ENCODE data around the gene KIF1B. TPM values are rescaled to one million over a fixed set of nuclear protein-coding genes. Genes with fewer than 3 reads are reported as not detected.

KIF1B gene
- total RNA-seq, 2 experiments from 2014 or later = 12.3 to 13.5 TPM

GRCh38 chr1:10388387-10388715 is 178.0 kb downstream of the KIF1B start:
- no peaks in the 10 kb centered on the region for H3K9me3 Mint-ChIP-seq (ENCODE audit: low read depth)
- intact Hi-C loops (cut with DNase I, micrococcal nuclease) = no loop called here
- H3K27ac Mint-ChIP-seq = no peak overlapping the region
- H3K27me3 Mint-ChIP-seq = no peaks in the 10 kb centered on the region
- H3K4me3 Mint-ChIP-seq = no peak overlapping the region
- H3K36me3 Mint-ChIP-seq (ENCODE audit: low read depth) = no peaks in the 10 kb centered on the region
- CTCF ChIA-PET = interaction anchor here (0.6 to 1.1 kb wide), 4 partner anchors 11 to 107 kb away, joined by 3 read pairs; no protein-coding TSS in a partner anchor
- ATAC-seq (no peak), DNase-seq (no peak)
- peaks cover 6% of the 10 kb centered on the region for H3K4me1 Mint-ChIP-seq
- POLR2A ChIA-PET = no interaction called here

- H3K36me3 Mint-ChIP-seq (ENCODE audit: low read depth) = no peaks in the 10 kb centered on the region
- H3K27me3 Mint-ChIP-seq = no peaks in the 10 kb centered on the region
- peaks cover 3% of the 10 kb centered on the region for H3K9me3 Mint-ChIP-seq (ENCODE audit: low read depth)
- ChIA-PET CTCF (no interaction called here), POLR2A (no interaction called here)
- DNase-seq = no peak
- ATAC-seq = no peak
- H3K4me3 Mint-ChIP-seq = no peak overlapping the region
- intact Hi-C loops (cut with DNase I, micrococcal nuclease) = no loop called here
- peaks cover 6% of the 10 kb centered on the region for H3K4me1 Mint-ChIP-seq
- no peak overlapping the region for H3K27ac Mint-ChIP-seq
These were observed 179.1 kb downstream of the KIF1B start for GRCh38 chr1:10389271-10389973.

GRCh38 chr1:10396870-10397269 is 186.5 kb downstream of the KIF1B start:
- Mint-ChIP-seq H3K27ac (no peak overlapping the region), H3K36me3 (ENCODE audit: low read depth) (peaks cover 10% of the 10 kb centered on the region), H3K4me3 (no peak overlapping the region), H3K4me1 (peaks cover 22% of the 10 kb centered on the region), H3K9me3 (ENCODE audit: low read depth) (peaks cover 3% of the 10 kb centered on the region), H3K27me3 (no peaks in the 10 kb centered on the region)
- intact Hi-C loops (cut with DNase I, micrococcal nuclease) = loop anchor here (5.0 to 10.0 kb wide), 2 partner anchors 78 to 295 kb away; partner anchors contain the start of genes DFFA (in 1 of the 2) and PEX14 (in 1 of the 2)
- CTCF ChIA-PET = no interaction called here
- no peak for DNase-seq
- ATAC-seq = no peak
- POLR2A ChIA-PET = no interaction called here

GRCh38 chr1:10398278-10398733 is 187.9 kb downstream of the KIF1B start:
- DNase-seq (no peak), ATAC-seq (no peak)
- Mint-ChIP-seq H3K9me3 (ENCODE audit: low read depth) (peaks cover 3% of the 10 kb centered on the region), H3K27ac (peak overlapping the region; percentile 64), H3K4me1 (peaks cover 28% of the 10 kb centered on the region), H3K36me3 (ENCODE audit: low read depth) (peaks cover 18% of the 10 kb centered on the region), H3K27me3 (no peaks in the 10 kb centered on the region), H3K4me3 (peak overlapping the region; percentile 86)
- ChIA-PET CTCF (interaction anchor here (0.8 to 1.4 kb wide), 4 partner anchors 11 to 365 kb away, joined by 3 to 7 read pairs (median 5); no protein-coding TSS in a partner anchor), POLR2A (no interaction called here)
- intact Hi-C loops (cut with DNase I, micrococcal nuclease) = loop anchor here (1.0 to 10.0 kb wide), 9 partner anchors 30 to 576 kb away; partner anchors contain the start of genes PEX14 (in 2 of the 2), CENPS (in 1 of the 2), CLSTN1 (in 1 of the 2) and CTNNBIP1 (in 1 of the 2)

GRCh38 chr1:10398734-10399443 is 188.5 kb downstream of the KIF1B start, which contains the start of gene PGD:
Gene PGD (plus strand): TSS chr1:10399064. CDS start chr1:10399118, 54 bp downstream.
- H3K4me1 Mint-ChIP-seq = peaks cover 31% of the 10 kb centered on the region
- ChIA-PET CTCF (interaction anchor here (0.8 to 1.8 kb wide), 6 partner anchors 10 to 366 kb away, joined by 3 to 7 read pairs (median 5); no protein-coding TSS in a partner anchor), POLR2A (interaction anchor here (0.6 kb wide), 1 partner anchor 147 kb away, joined by 3 read pairs; no protein-coding TSS in a partner anchor)
- H3K27ac Mint-ChIP-seq = peak within 1 kb of the TSS; percentile 78
- intact Hi-C loops (cut with DNase I, micrococcal nuclease) = loop anchor here (1.0 to 10.0 kb wide), 11 partner anchors 30 to 860 kb away; partner anchors contain the start of genes PEX14 (in 2 of the 2), CENPS (in 1 of the 2), CLSTN1 (in 1 of the 2) and CTNNBIP1 (in 1 of the 2)
- ATAC-seq = peak; percentile 97
- peak; percentile 99 for DNase-seq
- H3K4me3 Mint-ChIP-seq = peak within 1 kb of the TSS; percentile 86
- H3K9me3 Mint-ChIP-seq (ENCODE audit: low read depth) = peaks cover 3% of the 10 kb centered on the region
- H3K27me3 Mint-ChIP-seq = no peaks in the 10 kb centered on the region
- H3K36me3 Mint-ChIP-seq (ENCODE audit: low read depth) = peaks cover 24% of the 10 kb centered on the region

GRCh38 chr1:10399444-10399941 is 189.1 kb downstream of the KIF1B start:
- DNase-seq (peak; percentile 37), ATAC-seq (no peak)
- intact Hi-C loops (cut with DNase I, micrococcal nuclease) = loop anchor here (1.0 to 10.0 kb wide), 6 partner anchors 29 to 860 kb away; partner anchors contain the start of genes CLSTN1 (in 1 of the 2), DFFA (in 1 of the 2), KIF1B (in 1 of the 2) and PEX14 (in 1 of the 2)
- ChIA-PET POLR2A (interaction anchor here (0.6 kb wide), 2 partner anchors 146 to 746 kb away, joined by 3 to 5 read pairs; no protein-coding TSS in a partner anchor), CTCF (interaction anchor here (1.0 to 1.8 kb wide), 4 partner anchors 11 to 229 kb away, joined by 3 to 6 read pairs (median 5); no protein-coding TSS in a partner anchor)
- H3K36me3 Mint-ChIP-seq (ENCODE audit: low read depth) = peaks cover 29% of the 10 kb centered on the region
- peaks cover 31% of the 10 kb centered on the region for H3K4me1 Mint-ChIP-seq
- H3K27ac Mint-ChIP-seq = peak overlapping the region; percentile 78
- H3K27me3 Mint-ChIP-seq = no peaks in the 10 kb centered on the region
- no peaks in the 10 kb centered on the region for H3K9me3 Mint-ChIP-seq (ENCODE audit: low read depth)
- H3K4me3 Mint-ChIP-seq = peak overlapping the region; percentile 86

- ChIA-PET CTCF (interaction anchor here (0.6 to 1.8 kb wide), 5 partner anchors 11 to 230 kb away, joined by 3 to 5 read pairs (median 3); no protein-coding TSS in a partner anchor), POLR2A (interaction anchor here (0.6 to 0.9 kb wide), 2 partner anchors 24 to 747 kb away, joined by 3 to 5 read pairs; no protein-coding TSS in a partner anchor)
- H3K27me3 Mint-ChIP-seq = no peaks in the 10 kb centered on the region
- H3K4me3 Mint-ChIP-seq = peak overlapping the region; percentile 86
- DNase-seq (no peak), ATAC-seq (no peak)
- peaks cover 31% of the 10 kb centered on the region for H3K4me1 Mint-ChIP-seq
- intact Hi-C loops (cut with DNase I, micrococcal nuclease) = no loop called here
- H3K36me3 Mint-ChIP-seq (ENCODE audit: low read depth) = peaks cover 32% of the 10 kb centered on the region
- H3K9me3 Mint-ChIP-seq (ENCODE audit: low read depth) = no peaks in the 10 kb centered on the region
- H3K27ac Mint-ChIP-seq = peak overlapping the region; percentile 78
These were observed 189.6 kb downstream of the KIF1B start for GRCh38 chr1:10400013-10400412.

GRCh38 chr1:10401281-10401680 is 190.9 kb downstream of the KIF1B start:
- Mint-ChIP-seq H3K9me3 (ENCODE audit: low read depth) (no peaks in the 10 kb centered on the region), H3K36me3 (ENCODE audit: low read depth) (peaks cover 34% of the 10 kb centered on the region), H3K4me1 (peaks cover 31% of the 10 kb centered on the region), H3K27me3 (no peaks in the 10 kb centered on the region), H3K27ac (no peak overlapping the region), H3K4me3 (no peak overlapping the region)
- DNase-seq = no peak
- CTCF ChIA-PET = interaction anchor here (0.6 to 1.4 kb wide), 4 partner anchors 13 to 1542 kb away, joined by 3 to 4 read pairs (median 3); no protein-coding TSS in a partner anchor
- no peak for ATAC-seq
- POLR2A ChIA-PET = no interaction called here
- intact Hi-C loops (cut with DNase I, micrococcal nuclease) = no loop called here

- POLR2A ChIA-PET = no interaction called here
- no peak overlapping the region for H3K27ac Mint-ChIP-seq
- DNase-seq (no peak), ATAC-seq (no peak)
- CTCF ChIA-PET = no interaction called here
- H3K4me3 Mint-ChIP-seq = no peak overlapping the region
- no peaks in the 10 kb centered on the region for H3K9me3 Mint-ChIP-seq (ENCODE audit: low read depth)
- H3K4me1 Mint-ChIP-seq = peaks cover 31% of the 10 kb centered on the region
- H3K27me3 Mint-ChIP-seq = no peaks in the 10 kb centered on the region
- intact Hi-C loops (cut with DNase I, micrococcal nuclease) = no loop called here
- peaks cover 49% of the 10 kb centered on the region for H3K36me3 Mint-ChIP-seq (ENCODE audit: low read depth)
These were observed 192.4 kb downstream of the KIF1B start for GRCh38 chr1:10402729-10403274.

GRCh38 chr1:10407201-10407600 is 196.8 kb downstream of the KIF1B start:
- Mint-ChIP-seq H3K4me3 (no peak overlapping the region), H3K36me3 (ENCODE audit: low read depth) (peaks cover 54% of the 10 kb centered on the region), H3K27ac (no peak overlapping the region), H3K27me3 (no peaks in the 10 kb centered on the region), H3K4me1 (peaks cover 9% of the 10 kb centered on the region), H3K9me3 (ENCODE audit: low read depth) (no peaks in the 10 kb centered on the region)
- intact Hi-C loops (cut with DNase I, micrococcal nuclease) = no loop called here
- ChIA-PET CTCF (interaction anchor here (0.6 kb wide), 1 partner anchor 42 kb away, joined by 3 read pairs; no protein-coding TSS in a partner anchor), POLR2A (no interaction called here)
- ATAC-seq = no peak
- DNase-seq = no peak
